MCF 10A (cell line): ENCODE data around the gene PROC. TPM values are rescaled to one million over a fixed set of nuclear protein-coding genes. Genes with fewer than 3 reads are reported as not detected.

ENCODE experiments used
- BruUV-seq: library from RNA; stranded (reverse); fragments of 400-500 nt; replicated peaks from 2 replicates; lab custom pipeline; 2021; lab: Mats Ljungman, UMichigan
- CTCF ChIA-PET: fragments of 300-600 bp; sonication (Branson Sonifier 250); formaldehyde crosslinking; extraction: SDS; loops from one replicate; lab custom pipeline; 2021; ENCODE audit warnings: antibody characterized with exemption, inconsistent platforms; lab: Yijun Ruan, JAX
- POLR2A ChIA-PET: fragments of 300-600, 350-650 bp; sonication (Branson Sonifier 250); formaldehyde crosslinking; extraction: SDS; loops from one replicate; lab custom pipeline; 2020; ENCODE audit warnings: antibody characterized with exemption, inconsistent platforms; lab: Yijun Ruan, JAX
- DNase-seq: peaks from one replicate; pipeline ENCODE4 v3.0.0-alpha.2; 2018; ENCODE audit not compliant: unreplicated experiment
- H3K27ac Mint-ChIP-seq: one replicate; pipeline ENCODE4 v1.8.0; 2022; ENCODE audit warnings: mild to moderate bottlenecking, low read depth, mixed read lengths; ENCODE audit not compliant: unreplicated experiment
- H3K27me3 Mint-ChIP-seq: one replicate; pipeline ENCODE4 v1.8.0; 2022; ENCODE audit warnings: mixed read lengths; ENCODE audit not compliant: insufficient read depth, unreplicated experiment
- H3K36me3 Mint-ChIP-seq: one replicate; pipeline ENCODE4 v1.8.0; 2022; ENCODE audit warnings: mild to moderate bottlenecking, moderate library complexity, mixed read lengths; ENCODE audit not compliant: insufficient read depth, unreplicated experiment
- H3K4me1 Mint-ChIP-seq: one replicate; pipeline ENCODE4 v1.8.0; 2022; ENCODE audit warnings: mixed read lengths; ENCODE audit not compliant: insufficient read depth, unreplicated experiment
- H3K4me3 Mint-ChIP-seq: one replicate; pipeline ENCODE4 v1.8.0; 2022; ENCODE audit warnings: mild to moderate bottlenecking, moderate library complexity, mixed read lengths; ENCODE audit not compliant: unreplicated experiment
- H3K9me3 Mint-ChIP-seq: one replicate; pipeline ENCODE4 v1.8.0; 2022; ENCODE audit warnings: mixed read lengths; ENCODE audit not compliant: unreplicated experiment
- intact Hi-C: fragments of 100-400 bp; cut with micrococcal nuclease; formaldehyde crosslinking; loops from 2 replicates; pipeline ENCODE4 v1.14.1; 2022
- total RNA-seq: library from RNA; stranded (reverse); gene quantifications from 2 replicates; pipeline ENCODE4 v1.2.3, GENCODE V29; 2022
- TF ChIP-seq, protein P1 (sequence below): fragments of 200-600 bp; IDR thresholded peaks from one replicate; pipeline ENCODE4 v1.8.0; 2022; ENCODE audit warnings: antibody characterized with exemption, mild to moderate bottlenecking; ENCODE audit not compliant: unreplicated experiment

Gene PROC
- total RNA-seq, 1 experiment from 2014 or later: not detected

DNA sequence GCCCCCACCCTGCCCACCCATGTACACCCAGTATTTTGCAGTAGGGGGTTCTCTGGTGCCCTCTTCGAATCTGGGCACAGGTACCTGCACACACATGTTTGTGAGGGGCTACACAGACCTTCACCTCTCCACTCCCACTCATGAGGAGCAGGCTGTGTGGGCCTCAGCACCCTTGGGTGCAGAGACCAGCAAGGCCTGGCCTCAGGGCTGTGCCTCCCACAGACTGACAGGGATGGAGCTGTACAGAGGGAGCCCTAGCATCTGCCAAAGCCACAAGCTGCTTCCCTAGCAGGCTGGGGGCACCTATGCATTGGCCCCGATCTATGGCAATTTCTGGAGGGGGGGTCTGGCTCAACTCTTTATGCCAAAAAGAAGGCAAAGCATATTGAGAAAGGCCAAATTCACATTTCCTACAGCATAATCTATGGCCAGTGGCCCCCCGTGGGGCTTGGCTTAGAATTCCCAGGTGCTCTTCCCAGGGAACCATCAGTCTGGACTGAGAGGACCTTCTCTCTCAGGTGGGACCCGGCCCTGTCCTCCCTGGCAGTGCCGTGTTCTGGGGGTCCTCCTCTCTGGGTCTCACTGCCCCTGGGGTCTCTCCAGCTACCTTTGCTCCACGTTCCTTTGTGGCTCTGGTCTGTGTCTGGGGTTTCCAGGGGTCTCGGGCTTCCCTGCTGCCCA, 9.3 kb downstream of the PROC start:
- Mint-ChIP-seq H3K27me3 (peaks cover 18% of the 10 kb centered on the region), H3K4me1 (peaks cover 6% of the 10 kb centered on the region), H3K36me3 (no peaks in the 10 kb centered on the region), H3K27ac (no peak overlapping the region), H3K4me3 (no peak overlapping the region), H3K9me3 (no peaks in the 10 kb centered on the region)
- BruUV-seq: no TSS peak
- ChIA-PET POLR2A (interaction anchor here (0.6 kb wide), 1 partner anchor 123 kb away, joined by 4 read pairs; no protein-coding TSS in a partner anchor), CTCF (interaction anchor here (0.7 to 1.6 kb wide), 2 partner anchors 11 to 51 kb away, joined by 4 to 5 read pairs; no protein-coding TSS in a partner anchor)
- intact Hi-C loops: no loop called here
- TF ChIP-seq, protein P1, sequence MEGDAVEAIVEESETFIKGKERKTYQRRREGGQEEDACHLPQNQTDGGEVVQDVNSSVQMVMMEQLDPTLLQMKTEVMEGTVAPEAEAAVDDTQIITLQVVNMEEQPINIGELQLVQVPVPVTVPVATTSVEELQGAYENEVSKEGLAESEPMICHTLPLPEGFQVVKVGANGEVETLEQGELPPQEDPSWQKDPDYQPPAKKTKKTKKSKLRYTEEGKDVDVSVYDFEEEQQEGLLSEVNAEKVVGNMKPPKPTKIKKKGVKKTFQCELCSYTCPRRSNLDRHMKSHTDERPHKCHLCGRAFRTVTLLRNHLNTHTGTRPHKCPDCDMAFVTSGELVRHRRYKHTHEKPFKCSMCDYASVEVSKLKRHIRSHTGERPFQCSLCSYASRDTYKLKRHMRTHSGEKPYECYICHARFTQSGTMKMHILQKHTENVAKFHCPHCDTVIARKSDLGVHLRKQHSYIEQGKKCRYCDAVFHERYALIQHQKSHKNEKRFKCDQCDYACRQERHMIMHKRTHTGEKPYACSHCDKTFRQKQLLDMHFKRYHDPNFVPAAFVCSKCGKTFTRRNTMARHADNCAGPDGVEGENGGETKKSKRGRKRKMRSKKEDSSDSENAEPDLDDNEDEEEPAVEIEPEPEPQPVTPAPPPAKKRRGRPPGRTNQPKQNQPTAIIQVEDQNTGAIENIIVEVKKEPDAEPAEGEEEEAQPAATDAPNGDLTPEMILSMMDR: no peak
- DNase-seq: no peak

DNA sequence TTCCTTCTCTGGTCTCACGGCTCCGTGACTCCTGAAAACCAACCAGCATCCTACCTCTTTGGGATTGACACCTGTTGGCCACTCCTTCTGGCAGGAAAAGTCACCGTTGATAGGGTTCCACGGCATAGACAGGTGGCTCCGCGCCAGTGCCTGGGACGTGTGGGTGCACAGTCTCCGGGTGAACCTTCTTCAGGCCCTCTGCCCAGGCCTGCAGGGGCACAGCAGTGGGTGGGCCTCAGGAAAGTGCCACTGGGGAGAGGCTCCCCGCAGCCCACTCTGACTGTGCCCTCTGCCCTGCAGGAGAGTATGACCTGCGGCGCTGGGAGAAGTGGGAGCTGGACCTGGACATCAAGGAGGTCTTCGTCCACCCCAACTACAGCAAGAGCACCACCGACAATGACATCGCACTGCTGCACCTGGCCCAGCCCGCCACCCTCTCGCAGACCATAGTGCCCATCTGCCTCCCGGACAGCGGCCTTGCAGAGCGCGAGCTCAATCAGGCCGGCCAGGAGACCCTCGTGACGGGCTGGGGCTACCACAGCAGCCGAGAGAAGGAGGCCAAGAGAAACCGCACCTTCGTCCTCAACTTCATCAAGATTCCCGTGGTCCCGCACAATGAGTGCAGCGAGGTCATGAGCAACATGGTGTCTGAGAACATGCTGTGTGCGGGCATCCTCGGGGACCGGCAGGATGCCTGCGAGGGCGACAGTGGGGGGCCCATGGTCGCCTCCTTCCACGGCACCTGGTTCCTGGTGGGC, 10.0 kb downstream of the PROC start:
- TF ChIP-seq, protein P1: no peak
- DNase-seq: no peak
- Mint-ChIP-seq H3K4me3 (no peak overlapping the region), H3K27me3 (peaks cover 12% of the 10 kb centered on the region), H3K36me3 (no peaks in the 10 kb centered on the region), H3K9me3 (no peaks in the 10 kb centered on the region), H3K4me1 (peaks cover 6% of the 10 kb centered on the region), H3K27ac (no peak overlapping the region)
- no TSS peak for BruUV-seq
- CTCF ChIA-PET: interaction anchor here (0.7 to 2.1 kb wide), 3 partner anchors 12 to 52 kb away, joined by 4 to 6 read pairs (median 5); no protein-coding TSS in a partner anchor
- intact Hi-C loops: no loop called here
- POLR2A ChIA-PET: interaction anchor here (0.6 kb wide), 1 partner anchor 124 kb away, joined by 4 read pairs; no protein-coding TSS in a partner anchor

DNA sequence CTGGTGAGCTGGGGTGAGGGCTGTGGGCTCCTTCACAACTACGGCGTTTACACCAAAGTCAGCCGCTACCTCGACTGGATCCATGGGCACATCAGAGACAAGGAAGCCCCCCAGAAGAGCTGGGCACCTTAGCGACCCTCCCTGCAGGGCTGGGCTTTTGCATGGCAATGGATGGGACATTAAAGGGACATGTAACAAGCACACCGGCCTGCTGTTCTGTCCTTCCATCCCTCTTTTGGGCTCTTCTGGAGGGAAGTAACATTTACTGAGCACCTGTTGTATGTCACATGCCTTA, 10.5 kb downstream of the PROC start:
- Mint-ChIP-seq H3K4me3 (no peak overlapping the region), H3K27me3 (peaks cover 7% of the 10 kb centered on the region), H3K4me1 (peaks cover 5% of the 10 kb centered on the region), H3K9me3 (no peaks in the 10 kb centered on the region), H3K36me3 (no peaks in the 10 kb centered on the region), H3K27ac (no peak overlapping the region)
- no peak for DNase-seq
- ChIA-PET CTCF (interaction anchor here (2.1 kb wide), 1 partner anchor 13 kb away, joined by 6 read pairs; no protein-coding TSS in a partner anchor), POLR2A (no interaction called here)
- no TSS peak for BruUV-seq
- TF ChIP-seq, protein P1: no peak
- intact Hi-C loops: no loop called here

GRCh38 chr2:127429291-127429690, 11.1 kb downstream of the PROC start:
- intact Hi-C loops: no loop called here
- Mint-ChIP-seq H3K4me1 (no peaks in the 10 kb centered on the region), H3K27me3 (peaks cover 2% of the 10 kb centered on the region), H3K9me3 (no peaks in the 10 kb centered on the region), H3K4me3 (no peak overlapping the region), H3K36me3 (no peaks in the 10 kb centered on the region), H3K27ac (no peak overlapping the region)
- ChIA-PET POLR2A (no interaction called here), CTCF (interaction anchor here (1.3 to 2.1 kb wide), 2 partner anchors 13 to 52 kb away, joined by 3 to 6 read pairs; no protein-coding TSS in a partner anchor)
- BruUV-seq: no TSS peak
- no peak for DNase-seq
- TF ChIP-seq, protein P1: no peak
